IMR-90 (cell line): Measurements from ENCODE around the gene GZF1. TPM values are rescaled to one million over a fixed set of nuclear protein-coding genes. Genes with fewer than 3 reads are reported as not detected.

Experiments used
- ATAC-seq: fragments of 200-7000 bp; cut with Tn5 transposase; 2 replicates; pipeline ENCODE4 v1.9.1; 2020; ENCODE audit warnings: low read depth, mild to moderate bottlenecking, moderate library complexity
- BruUV-seq: library from RNA; stranded (reverse); fragments of 400-500 nt; replicated peaks from 2 replicates; lab custom pipeline; 2021; lab: Mats Ljungman, UMichigan
- CTCF ChIA-PET: fragments of 300-600 bp; formaldehyde crosslinking; extraction: SDS; loops from one replicate; lab custom pipeline; 2021; ENCODE audit warnings: antibody characterized with exemption; lab: Yijun Ruan, JAX
- POLR2A ChIA-PET: fragments of 300-600 bp; sonication (Branson Sonifier 250); formaldehyde crosslinking; loops from one replicate; lab custom pipeline; 2022; ENCODE audit warnings: antibody characterized with exemption; ENCODE audit not compliant: unreplicated experiment; lab: Charles Lee
- DNase-seq: peaks from one replicate; pipeline ENCODE4 v3.0.0; 2013
- H2AFZ ChIP-seq: replicated peaks from 2 replicates; pipeline ENCODE3; 2013; ENCODE audit warnings: low read length, mild to moderate bottlenecking; ENCODE audit not compliant: poor library complexity
- H2AK5ac ChIP-seq: 2 replicates; pipeline ENCODE4 v1.6.1; 2013; ENCODE audit warnings: low read depth, low read length, inconsistent platforms
- H2AK9ac ChIP-seq: replicated peaks from 2 replicates; pipeline ENCODE3; 2013; ENCODE audit warnings: mild to moderate bottlenecking, low read depth, low read length, moderate library complexity; ENCODE audit not compliant: poor library complexity
- H2BK120ac ChIP-seq: 2 replicates; pipeline ENCODE4 v1.6.1; 2013; ENCODE audit warnings: low read depth, low read length, inconsistent platforms
- H2BK15ac ChIP-seq: 3 replicates; pipeline ENCODE4 v1.6.1; 2013; ENCODE audit warnings: low read depth, low read length, inconsistent platforms
- H2BK20ac ChIP-seq: 2 replicates; pipeline ENCODE4 v1.6.1; 2013; ENCODE audit warnings: low read depth, mild to moderate bottlenecking, inconsistent platforms, low read length, moderate library complexity
- H2BK5ac ChIP-seq: 2 replicates; pipeline ENCODE4 v1.6.1; 2013; ENCODE audit warnings: mild to moderate bottlenecking, low read depth, low read length, inconsistent platforms; ENCODE audit not compliant: poor library complexity, severe bottlenecking
- H3K14ac ChIP-seq: replicated peaks from 2 replicates; pipeline ENCODE4 v1.6.1; 2013; ENCODE audit warnings: low read depth, low read length, inconsistent platforms
- H3K18ac ChIP-seq: 2 replicates; pipeline ENCODE4 v1.6.1; 2013; ENCODE audit warnings: low read depth, low read length, control low read depth
- H3K23ac ChIP-seq: 2 replicates; pipeline ENCODE4 v1.6.1; 2013; ENCODE audit warnings: low read depth, low read length, inconsistent platforms
- H3K27ac ChIP-seq: 2 replicates; pipeline ENCODE4 v1.5.1; 2013; ENCODE audit warnings: mild to moderate bottlenecking, control low read depth, low read length; ENCODE audit not compliant: insufficient read depth
- H3K27me3 ChIP-seq: 2 replicates; pipeline ENCODE4 v1.6.1; 2013; ENCODE audit warnings: low read length; ENCODE audit not compliant: control insufficient read depth, insufficient read depth
- H3K36me3 ChIP-seq: 2 replicates; pipeline ENCODE4 v1.6.1; 2013; ENCODE audit warnings: low read length, mixed read lengths; ENCODE audit not compliant: control insufficient read depth, insufficient read depth
- H3K4ac ChIP-seq: 2 replicates; pipeline ENCODE4 v1.6.1; 2013; ENCODE audit warnings: low read depth, low read length, inconsistent platforms
- H3K4me1 ChIP-seq: 2 replicates; pipeline ENCODE4 v1.6.1; 2013; ENCODE audit warnings: low read length, mixed read lengths; ENCODE audit not compliant: control insufficient read depth, insufficient read depth
- H3K4me2 ChIP-seq: 2 replicates; pipeline ENCODE4 v1.6.1; 2013; ENCODE audit warnings: low read depth, mild to moderate bottlenecking, control low read depth, low read length, moderate library complexity
- H3K4me3 ChIP-seq: 2 replicates; pipeline ENCODE4 v1.5.1; 2013; ENCODE audit warnings: low read depth, mild to moderate bottlenecking, control low read depth, low read length, moderate library complexity; ENCODE audit not compliant: insufficient read depth
- H3K56ac ChIP-seq: 2 replicates; pipeline ENCODE4 v1.6.1; 2013; ENCODE audit warnings: low read length, inconsistent platforms; ENCODE audit not compliant: insufficient read depth; ENCODE audit errors: extremely low read depth
- H3K79me1 ChIP-seq, 2 experiments: 2 replicates each; pipeline ENCODE4 v1.6.1; 2013; ENCODE audit warnings: low read length in 2 of 2, inconsistent platforms in 1 of 2, low read depth in 1 of 2
- H3K9ac ChIP-seq: 2 replicates; pipeline ENCODE4 v1.6.1; 2013; ENCODE audit warnings: low read depth, low read length, control low read depth
- H3K9me1 ChIP-seq: 2 replicates; pipeline ENCODE4 v1.6.1; 2013; ENCODE audit warnings: low read length, inconsistent platforms; ENCODE audit not compliant: insufficient read depth
- H3K9me3 ChIP-seq: 2 replicates; pipeline ENCODE4 v1.6.1; 2013; ENCODE audit warnings: low read length; ENCODE audit not compliant: control insufficient read depth, insufficient read depth
- H4K20me1 ChIP-seq: 2 replicates; pipeline ENCODE4 v1.6.1; 2013; ENCODE audit warnings: low read length, inconsistent platforms; ENCODE audit not compliant: insufficient read depth
- H4K5ac ChIP-seq: 2 replicates; pipeline ENCODE4 v1.6.1; 2013; ENCODE audit warnings: mild to moderate bottlenecking, low read depth, low read length, control low read depth
- H4K8ac ChIP-seq, 2 experiments: 2 replicates each; pipeline ENCODE4 v1.6.1; 2013; ENCODE audit warnings: low read depth in 2 of 2, low read length in 2 of 2, control low read depth in 1 of 2, inconsistent platforms in 1 of 2
- H4K91ac ChIP-seq: 2 replicates; pipeline ENCODE4 v1.6.1; 2013; ENCODE audit warnings: low read depth, low read length, inconsistent platforms; ENCODE audit not compliant: insufficient read depth
- BHLHE40 ChIP-seq: fragments of 150-350 bp; IDR thresholded peaks from 2 replicates; pipeline ENCODE4 v1.6.1; 2016; ENCODE audit warnings: mild to moderate bottlenecking, low read depth, low read length
- CEBPB ChIP-seq: IDR thresholded peaks from 2 replicates; pipeline ENCODE4 v1.6.1; 2012; ENCODE audit warnings: low read depth, low read length, improper control_type of control experiment
- CHD1 ChIP-seq: IDR thresholded peaks from 2 replicates; pipeline ENCODE4 v1.6.1; 2012; ENCODE audit warnings: low read depth, low read length, improper control_type of control experiment
- FOS ChIP-seq: fragments of 150-350 bp; IDR thresholded peaks from 2 replicates; pipeline ENCODE4 v1.6.1; 2016; ENCODE audit warnings: low read depth, low read length
- MAFK ChIP-seq: IDR thresholded peaks from 2 replicates; pipeline ENCODE4 v1.6.1; 2012; ENCODE audit warnings: low read depth, low read length, improper control_type of control experiment
- MAZ ChIP-seq: IDR thresholded peaks from 2 replicates; pipeline ENCODE4 v1.6.1; 2012; ENCODE audit warnings: low read depth, mild to moderate bottlenecking, low read length, improper control_type of control experiment, moderate library complexity, borderline replicate concordance
- MXI1 ChIP-seq: IDR thresholded peaks from 2 replicates; pipeline ENCODE4 v1.6.1; 2012; ENCODE audit warnings: low read depth, mild to moderate bottlenecking, low read length, moderate library complexity, borderline replicate concordance
- NFE2L2 ChIP-seq: fragments of 150-350 bp; IDR thresholded peaks from 2 replicates; pipeline ENCODE4 v1.6.1; 2016; ENCODE audit warnings: low read depth, mild to moderate bottlenecking, low read length
- POLR2A ChIP-seq: IDR thresholded peaks from 2 replicates; pipeline ENCODE4 v1.6.1; 2012; ENCODE audit warnings: mild to moderate bottlenecking, low read depth, low read length
- RAD21 ChIP-seq: IDR thresholded peaks from 2 replicates; pipeline ENCODE4 v1.6.1; 2012; ENCODE audit warnings: low read length, improper control_type of control experiment
- RCOR1 ChIP-seq: IDR thresholded peaks from 2 replicates; pipeline ENCODE4 v1.6.1; 2012; ENCODE audit warnings: mild to moderate bottlenecking, low read length, improper control_type of control experiment; ENCODE audit not compliant: insufficient replicate concordance
- RFX5 ChIP-seq: IDR thresholded peaks from 2 replicates; pipeline ENCODE4 v1.8.0; 2012; ENCODE audit warnings: low read depth, mild to moderate bottlenecking, low read length, moderate library complexity
- SMC3 ChIP-seq: fragments of 150-350 bp; IDR thresholded peaks from 2 replicates; pipeline ENCODE4 v1.6.1; 2016; ENCODE audit warnings: low read depth, mild to moderate bottlenecking, antibody characterized with exemption, low read length, moderate library complexity
- WGBS, 2 experiments: methylation state at CpG; one replicate each; pipeline versions ENCODE4 v1.1.5 to v1.1.7; 2013; ENCODE audit warnings: missing lambda C conversion rate in 2 of 2; ENCODE audit not compliant: insufficient read length in 1 of 2; ENCODE audit errors: extremely low coverage in 2 of 2; 5-methylcytosine and 5-hydroxymethylcytosine counted together
- dilution Hi-C: fragments of 300-500 bp; cut with HindIII; formaldehyde crosslinking; loops from one replicate; pipeline ENCODE4 v1.14.3; 2018; ENCODE audit warnings: low sequenced_read_pairs; ENCODE audit not compliant: unreplicated experiment
- in situ Hi-C: fragments of 300-500 bp; cut with MboI; formaldehyde crosslinking; loops from 3 replicates; pipeline ENCODE4 v1.14.3; 2019; ENCODE audit warnings: low sequenced_read_pairs, inconsistent platforms, mixed read lengths
- intact Hi-C: fragments of 100-400 bp; cut with micrococcal nuclease; formaldehyde crosslinking; loops from 2 replicates; pipeline ENCODE4 v1.10.0; 2022
- polyA plus RNA-seq, 3 experiments: library from polyadenylated mRNA; depleted of rRNA; stranded (reverse); fragments of >200 nt; gene quantifications; 2 replicates each; pipeline ENCODE4 v1.2.3, GENCODE V29; 2012; ENCODE audit warnings: low replicate concordance in 1 of 3
- total RNA-seq: library from RNA; depleted of rRNA; stranded (reverse); fragments of >200 nt; gene quantifications from 2 replicates; pipeline ENCODE4 v1.2.3, GENCODE V29; 2012
- TF ChIP-seq, protein P1 (sequence below): fragments of 150-350 bp; IDR thresholded peaks from 2 replicates; pipeline ENCODE4 v1.6.1; 2016; ENCODE audit warnings: low read depth, mild to moderate bottlenecking, low read length, moderate library complexity, borderline replicate concordance
- TF ChIP-seq, protein P2 (sequence below): fragments of 150-350 bp; IDR thresholded peaks from 2 replicates; pipeline ENCODE4 v1.6.1; 2017; ENCODE audit warnings: mild to moderate bottlenecking, antibody characterized with exemption, low read length, low read depth
- TF ChIP-seq, protein P3 (sequence below): conservative IDR thresholded peaks from 2 replicates; pipeline ENCODE4 v1.5.1; 2012; ENCODE audit warnings: mild to moderate bottlenecking, low read depth, low read length, improper control_type of control experiment

Gene GZF1
- total and polyA plus RNA-seq, 2 of the 4 experiments (the other 2 are of a cell fraction) = 23.7 to 24.7 TPM

DNA sequence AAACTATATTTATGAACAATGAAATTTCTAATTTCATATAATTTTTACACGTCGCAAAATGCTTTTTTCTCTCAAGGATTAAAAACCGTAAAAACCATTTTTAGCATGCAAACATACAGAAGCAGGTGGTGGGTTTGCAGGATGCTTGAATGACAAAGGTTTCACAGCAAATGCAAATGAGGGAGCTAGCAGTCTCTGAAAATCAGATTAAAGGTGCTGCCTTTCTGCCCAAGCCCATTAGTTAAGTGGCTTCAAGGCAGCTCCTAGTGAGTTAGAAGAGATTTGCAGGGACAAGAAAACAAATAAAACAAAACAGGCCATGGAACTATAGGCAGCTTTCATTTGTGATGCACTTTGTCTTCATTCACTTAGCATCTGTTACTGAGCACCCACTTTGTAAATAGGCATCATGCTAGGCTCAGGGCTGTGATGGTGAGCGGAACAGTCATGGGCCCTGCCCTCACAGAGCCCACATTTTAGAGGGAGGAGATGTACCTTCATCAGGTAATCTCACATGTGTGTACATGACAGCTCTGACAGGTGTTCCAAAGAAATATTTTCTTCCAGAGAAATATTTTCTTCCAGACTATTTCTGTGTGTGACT is 29.8 kb downstream of the GZF1 start:
- no CpG with 5 or more reads among the region's 4 CpGs for WGBS, 2 experiments
- no peak overlapping the region for H3K4me2 ChIP-seq
- no peak for DNase-seq
- H3K23ac ChIP-seq = no peak overlapping the region
- no TSS peak for BruUV-seq
- no peak overlapping the region for H3K4ac ChIP-seq
- H4K91ac ChIP-seq = no peak overlapping the region
- in situ Hi-C loops (no loop called here), dilution Hi-C loops (no loop called here), intact Hi-C loops (no loop called here)
- TF ChIP-seq FOS = no peak
- no peak for TF ChIP-seq RAD21
- no peak for TF ChIP-seq RCOR1
- TF ChIP-seq, protein P1, sequence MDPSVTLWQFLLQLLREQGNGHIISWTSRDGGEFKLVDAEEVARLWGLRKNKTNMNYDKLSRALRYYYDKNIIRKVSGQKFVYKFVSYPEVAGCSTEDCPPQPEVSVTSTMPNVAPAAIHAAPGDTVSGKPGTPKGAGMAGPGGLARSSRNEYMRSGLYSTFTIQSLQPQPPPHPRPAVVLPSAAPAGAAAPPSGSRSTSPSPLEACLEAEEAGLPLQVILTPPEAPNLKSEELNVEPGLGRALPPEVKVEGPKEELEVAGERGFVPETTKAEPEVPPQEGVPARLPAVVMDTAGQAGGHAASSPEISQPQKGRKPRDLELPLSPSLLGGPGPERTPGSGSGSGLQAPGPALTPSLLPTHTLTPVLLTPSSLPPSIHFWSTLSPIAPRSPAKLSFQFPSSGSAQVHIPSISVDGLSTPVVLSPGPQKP = no peak
- no peak for TF ChIP-seq MAZ
- no peak for TF ChIP-seq MXI1
- no peak for TF ChIP-seq SMC3
- no peak for TF ChIP-seq NFE2L2
- TF ChIP-seq, protein P2, sequence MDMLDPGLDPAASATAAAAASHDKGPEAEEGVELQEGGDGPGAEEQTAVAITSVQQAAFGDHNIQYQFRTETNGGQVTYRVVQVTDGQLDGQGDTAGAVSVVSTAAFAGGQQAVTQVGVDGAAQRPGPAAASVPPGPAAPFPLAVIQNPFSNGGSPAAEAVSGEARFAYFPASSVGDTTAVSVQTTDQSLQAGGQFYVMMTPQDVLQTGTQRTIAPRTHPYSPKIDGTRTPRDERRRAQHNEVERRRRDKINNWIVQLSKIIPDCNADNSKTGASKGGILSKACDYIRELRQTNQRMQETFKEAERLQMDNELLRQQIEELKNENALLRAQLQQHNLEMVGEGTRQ = no peak
- no peak for TF ChIP-seq CHD1
- TF ChIP-seq, protein P3, sequence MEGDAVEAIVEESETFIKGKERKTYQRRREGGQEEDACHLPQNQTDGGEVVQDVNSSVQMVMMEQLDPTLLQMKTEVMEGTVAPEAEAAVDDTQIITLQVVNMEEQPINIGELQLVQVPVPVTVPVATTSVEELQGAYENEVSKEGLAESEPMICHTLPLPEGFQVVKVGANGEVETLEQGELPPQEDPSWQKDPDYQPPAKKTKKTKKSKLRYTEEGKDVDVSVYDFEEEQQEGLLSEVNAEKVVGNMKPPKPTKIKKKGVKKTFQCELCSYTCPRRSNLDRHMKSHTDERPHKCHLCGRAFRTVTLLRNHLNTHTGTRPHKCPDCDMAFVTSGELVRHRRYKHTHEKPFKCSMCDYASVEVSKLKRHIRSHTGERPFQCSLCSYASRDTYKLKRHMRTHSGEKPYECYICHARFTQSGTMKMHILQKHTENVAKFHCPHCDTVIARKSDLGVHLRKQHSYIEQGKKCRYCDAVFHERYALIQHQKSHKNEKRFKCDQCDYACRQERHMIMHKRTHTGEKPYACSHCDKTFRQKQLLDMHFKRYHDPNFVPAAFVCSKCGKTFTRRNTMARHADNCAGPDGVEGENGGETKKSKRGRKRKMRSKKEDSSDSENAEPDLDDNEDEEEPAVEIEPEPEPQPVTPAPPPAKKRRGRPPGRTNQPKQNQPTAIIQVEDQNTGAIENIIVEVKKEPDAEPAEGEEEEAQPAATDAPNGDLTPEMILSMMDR = no peak
- no peak for TF ChIP-seq POLR2A
- no peak for TF ChIP-seq BHLHE40
- TF ChIP-seq RFX5 = no peak
- TF ChIP-seq CEBPB = no peak
- no peak for TF ChIP-seq MAFK
- no peak overlapping the region for H2BK120ac ChIP-seq
- H2BK5ac ChIP-seq = no peak overlapping the region
- no peak overlapping the region for H3K56ac ChIP-seq
- H2BK20ac ChIP-seq = no peak overlapping the region
- H3K4me1 ChIP-seq = peaks cover 4% of the 10 kb centered on the region; the same call in 1 of the 2 replicates
- no peak overlapping the region for H2AK9ac ChIP-seq
- no peaks in the 10 kb centered on the region for H3K9me3 ChIP-seq
- no peak overlapping the region for H2BK15ac ChIP-seq
- H3K79me1 ChIP-seq = peaks cover 29 to 36% of the 10 kb centered on the region in 2 experiments
- no peak overlapping the region for H2AFZ ChIP-seq
- H4K20me1 ChIP-seq = no peaks in the 10 kb centered on the region
- ATAC-seq = no peak
- no peak overlapping the region for H3K9ac ChIP-seq
- peaks cover 32% of the 10 kb centered on the region for H3K36me3 ChIP-seq
- no peak overlapping the region for H3K27ac ChIP-seq
- ChIA-PET CTCF (no interaction called here), POLR2A (no interaction called here)
- no peak overlapping the region for H4K8ac ChIP-seq
- H3K9me1 ChIP-seq = peaks cover 18% of the 10 kb centered on the region
- H4K5ac ChIP-seq = no peak overlapping the region
- no peaks in the 10 kb centered on the region for H3K27me3 ChIP-seq
- no peak overlapping the region for H3K14ac ChIP-seq
- no peak overlapping the region for H2AK5ac ChIP-seq
- H3K4me3 ChIP-seq = no peak overlapping the region
- H3K18ac ChIP-seq = no peak overlapping the region
